Liver (tissue), 9 donors: ENCODE data around the gene GPC2. TPM values are rescaled to one million over a fixed set of nuclear protein-coding genes. Genes with fewer than 3 reads are reported as not detected.
A peak's percentile ranks its signal among the peaks of the same experiment; 100 is the strongest.

Source experiments
- DNase-seq: peaks from one replicate; pipeline ENCODE4 v3.0.0-alpha.2; 2017; ENCODE audit warnings: low spot score
- H3K27ac ChIP-seq, 2 donors: one replicate each; pipeline ENCODE4 v1.7.0; 2013; ENCODE audit warnings: inconsistent platforms in 2 of 2, low read length in 2 of 2, control low read depth in 1 of 2, low read depth in 1 of 2, mild to moderate bottlenecking in 1 of 2
- H3K27me3 ChIP-seq, 4 donors: one replicate each; pipeline versions ENCODE4 v1.6.1 to v1.7.0; 2013; ENCODE audit warnings: low read length in 3 of 4, inconsistent platforms in 1 of 4, mild to moderate bottlenecking in 1 of 4, moderate library complexity in 1 of 4; ENCODE audit not compliant: control insufficient read depth in 4 of 4, insufficient read depth in 4 of 4
- H3K36me3 ChIP-seq, 4 donors: one replicate each; pipeline versions ENCODE4 v1.6.1 to v1.7.0; 2013; ENCODE audit warnings: low read length in 3 of 4, mild to moderate bottlenecking in 3 of 4, low read depth in 1 of 4, moderate library complexity in 1 of 4; ENCODE audit not compliant: control insufficient read depth in 4 of 4, insufficient read depth in 3 of 4
- H3K4me1 ChIP-seq, 4 donors: one replicate each; pipeline versions ENCODE4 v1.6.1 to v1.7.0; 2013; ENCODE audit warnings: low read length in 3 of 4, mild to moderate bottlenecking in 3 of 4, moderate library complexity in 1 of 4; ENCODE audit not compliant: control insufficient read depth in 4 of 4, insufficient read depth in 4 of 4
- H3K4me3 ChIP-seq, 3 donors: one replicate each; pipeline versions ENCODE4 v1.6.1 to v1.7.0; 2013; ENCODE audit warnings: low read length in 3 of 3, control low read depth in 1 of 3, low read depth in 1 of 3, mild to moderate bottlenecking in 1 of 3
- H3K9ac ChIP-seq, 2 donors: one replicate each; pipeline ENCODE4 v1.7.0; 2013; ENCODE audit warnings: low read length in 2 of 2, mild to moderate bottlenecking in 2 of 2, moderate library complexity in 2 of 2, control low read depth in 1 of 2, low read depth in 1 of 2
- H3K9me3 ChIP-seq, 4 donors: one replicate each; pipeline versions ENCODE4 v1.6.1 to v1.7.0; 2013; ENCODE audit warnings: low read length in 3 of 4; ENCODE audit not compliant: control insufficient read depth in 4 of 4
- EGR1 ChIP-seq, 2 donors: IDR thresholded peaks; 2 replicates each; pipeline ENCODE4 v1.6.1; 2016 to 2018; ENCODE audit warnings: antibody characterized with exemption in 2 of 2, low read depth in 2 of 2
- FOXA1 ChIP-seq: IDR thresholded peaks from 2 replicates; pipeline ENCODE4 v1.6.1; 2016; ENCODE audit warnings: antibody characterized with exemption
- FOXA2 ChIP-seq: IDR thresholded peaks from 2 replicates; pipeline ENCODE4 v1.6.1; 2016; ENCODE audit warnings: antibody characterized with exemption
- GABPA ChIP-seq, 2 donors: IDR thresholded peaks in 1 of 2; conservative IDR thresholded peaks in 1 of 2; 2 replicates each; pipeline ENCODE4 v1.6.1; 2016; ENCODE audit warnings: antibody characterized with exemption in 2 of 2, mild to moderate bottlenecking in 1 of 2, moderate library complexity in 1 of 2
- HNF4A ChIP-seq, 2 donors: conservative IDR thresholded peaks; 2 replicates each; pipeline ENCODE4 v1.6.1; 2016; ENCODE audit warnings: antibody characterized with exemption in 2 of 2, mild to moderate bottlenecking in 2 of 2
- HNF4G ChIP-seq: IDR thresholded peaks from 2 replicates; pipeline ENCODE4 v1.6.1; 2016; ENCODE audit warnings: antibody characterized with exemption
- JUND ChIP-seq, 2 donors: IDR thresholded peaks; 2 replicates each; pipeline ENCODE4 v1.6.1; 2016; ENCODE audit warnings: antibody characterized with exemption in 2 of 2
- NR2F2 ChIP-seq: IDR thresholded peaks from 2 replicates; pipeline ENCODE4 v1.6.1; 2016; ENCODE audit warnings: antibody characterized with exemption
- RAD21 ChIP-seq, 2 donors: IDR thresholded peaks; 2 replicates each; pipeline ENCODE4 v1.6.1; 2016; ENCODE audit warnings: antibody characterized with exemption in 2 of 2, mild to moderate bottlenecking in 2 of 2
- RXRA ChIP-seq, 2 donors: IDR thresholded peaks; 2 replicates each; pipeline ENCODE4 v1.6.1; 2017 to 2018; ENCODE audit warnings: antibody characterized with exemption in 2 of 2, mild to moderate bottlenecking in 1 of 2
- SP1 ChIP-seq: IDR thresholded peaks from 2 replicates; pipeline ENCODE4 v1.6.1; 2018; ENCODE audit warnings: antibody characterized with exemption, mild to moderate bottlenecking
- TAF1 ChIP-seq: conservative IDR thresholded peaks from 2 replicates; pipeline ENCODE4 v1.6.1; 2016; ENCODE audit warnings: antibody characterized with exemption, mild to moderate bottlenecking
- YY1 ChIP-seq: IDR thresholded peaks from 2 replicates; pipeline ENCODE4 v1.6.1; 2016; ENCODE audit warnings: antibody characterized with exemption, mild to moderate bottlenecking
- WGBS: extraction: QIAGEN DNeasy Blood & Tissue Kit; methylation state at CpG from one replicate; pipeline ENCODE4 v1.1.7; 2013; 5-methylcytosine and 5-hydroxymethylcytosine counted together
- polyA plus RNA-seq, 2 donors: library from polyadenylated mRNA; stranded (reverse) in 1 of 2; unstranded in 1 of 2; fragments of 200-250 nt in 1 of 2; fragments of >200 nt in 1 of 2; fragmentation: Nextera tagmentation in 1 of 2; extraction: Ambion mirVana in 1 of 2; gene quantifications; one replicate each; pipeline versions ENCODE4 v1.2.1 to v1.2.3, GENCODE V29; 2013 to 2015
- total RNA-seq, 2 donors: library from RNA; depleted of rRNA; stranded (reverse); fragments of >200 nt; gene quantifications; one replicate each; pipeline ENCODE4 v1.2.3, GENCODE V29; 2014
- TF ChIP-seq, protein P1 (sequence below): IDR thresholded peaks from 2 replicates; pipeline ENCODE4 v1.6.1; 2016; ENCODE audit warnings: antibody characterized with exemption
- TF ChIP-seq, protein P2 (sequence below): IDR thresholded peaks from 2 replicates; pipeline ENCODE4 v1.6.1; 2016; ENCODE audit warnings: antibody characterized with exemption
- TF ChIP-seq, protein P3 (sequence below): IDR thresholded peaks from 2 replicates; pipeline ENCODE4 v1.6.1; 2016; ENCODE audit warnings: antibody characterized with exemption
- TF ChIP-seq, protein P4 (sequence below): IDR thresholded peaks from 2 replicates; pipeline ENCODE4 v1.6.1; 2016; ENCODE audit warnings: antibody characterized with exemption, mild to moderate bottlenecking
- TF ChIP-seq, protein P5 (sequence below): fragments of 150-350 bp; IDR thresholded peaks from 2 replicates; pipeline ENCODE4 v1.5.1; 2017; ENCODE audit warnings: improper control_type of control experiment, low read depth, low read length; ENCODE audit not compliant: missing input control
- donor health status: healthy.
- donor health status: healthy.
- donor health status: healthy.
- donor health status: healthy.
- donor health status: healthy.

Gene GPC2
- total and polyA plus RNA-seq, 4 donors = 0.14 to 0.79 (median 0.33) TPM; not detected in 1

DNA sequence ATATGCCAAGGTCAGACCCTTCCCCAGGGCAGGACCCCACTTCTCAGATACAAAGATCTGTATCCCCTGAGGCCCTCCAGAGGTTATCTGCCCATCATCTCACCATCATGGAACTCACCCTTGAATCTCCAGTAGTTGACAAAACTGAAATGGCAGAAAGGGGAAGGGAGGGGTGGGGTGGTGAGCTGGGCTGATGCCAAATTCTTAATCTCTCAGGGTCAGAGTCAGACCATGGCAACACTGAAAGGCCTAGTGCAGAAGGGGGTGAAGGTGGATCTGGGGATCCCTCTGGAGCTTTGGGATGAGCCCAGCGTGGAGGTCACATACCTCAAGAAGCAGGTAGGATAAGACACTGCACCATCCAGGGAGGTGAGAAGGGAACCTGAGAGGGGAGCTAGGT lies 54.6 kb downstream of the GPC2 start:
- H3K9me3 ChIP-seq = no peaks in the 10 kb centered on the region
- WGBS = 100% methylated on average over 1 of the region's 1 CpG
- H3K4me1 ChIP-seq = peaks cover 6 to 39% (median 27%) of the 10 kb centered on the region in 4 donors
- peak; percentile 76 for DNase-seq
- H3K27me3 ChIP-seq = no peaks in the 10 kb centered on the region
- TF ChIP-seq HNF4G (no peak), HNF4A (conservative IDR thresholded peaks at IDR 0.05) (no peak), RAD21 (IDR thresholded peaks at IDR 0.05) (no peak), FOXA2 (no peak), YY1 (no peak), SP1 (no peak), GABPA (IDR thresholded peaks at IDR 0.05 in 1 of 2, conservative IDR thresholded peaks at IDR 0.05 in 1 of 2) (no peak), FOXA1 (no peak), JUND (IDR thresholded peaks at IDR 0.05) (no peak), RXRA (IDR thresholded peaks at IDR 0.05) (no peak), NR2F2 (no peak), TAF1 (no peak), EGR1 (IDR thresholded peaks at IDR 0.05; ENCODE audit: low read depth in 2 of 2) (no peak)
- TF ChIP-seq, protein P1, sequence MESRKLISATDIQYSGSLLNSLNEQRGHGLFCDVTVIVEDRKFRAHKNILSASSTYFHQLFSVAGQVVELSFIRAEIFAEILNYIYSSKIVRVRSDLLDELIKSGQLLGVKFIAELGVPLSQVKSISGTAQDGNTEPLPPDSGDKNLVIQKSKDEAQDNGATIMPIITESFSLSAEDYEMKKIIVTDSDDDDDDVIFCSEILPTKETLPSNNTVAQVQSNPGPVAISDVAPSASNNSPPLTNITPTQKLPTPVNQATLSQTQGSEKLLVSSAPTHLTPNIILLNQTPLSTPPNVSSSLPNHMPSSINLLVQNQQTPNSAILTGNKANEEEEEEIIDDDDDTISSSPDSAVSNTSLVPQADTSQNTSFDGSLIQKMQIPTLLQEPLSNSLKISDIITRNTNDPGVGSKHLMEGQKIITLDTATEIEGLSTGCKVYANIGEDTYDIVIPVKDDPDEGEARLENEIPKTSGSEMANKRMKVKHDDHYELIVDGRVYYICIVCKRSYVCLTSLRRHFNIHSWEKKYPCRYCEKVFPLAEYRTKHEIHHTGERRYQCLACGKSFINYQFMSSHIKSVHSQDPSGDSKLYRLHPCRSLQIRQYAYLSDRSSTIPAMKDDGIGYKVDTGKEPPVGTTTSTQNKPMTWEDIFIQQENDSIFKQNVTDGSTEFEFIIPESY = no peak
- TF ChIP-seq, protein P2, sequence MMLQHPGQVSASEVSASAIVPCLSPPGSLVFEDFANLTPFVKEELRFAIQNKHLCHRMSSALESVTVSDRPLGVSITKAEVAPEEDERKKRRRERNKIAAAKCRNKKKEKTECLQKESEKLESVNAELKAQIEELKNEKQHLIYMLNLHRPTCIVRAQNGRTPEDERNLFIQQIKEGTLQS = no peak
- TF ChIP-seq, protein P3, sequence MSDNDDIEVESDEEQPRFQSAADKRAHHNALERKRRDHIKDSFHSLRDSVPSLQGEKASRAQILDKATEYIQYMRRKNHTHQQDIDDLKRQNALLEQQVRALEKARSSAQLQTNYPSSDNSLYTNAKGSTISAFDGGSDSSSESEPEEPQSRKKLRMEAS = no peak
- TF ChIP-seq, protein P4, sequence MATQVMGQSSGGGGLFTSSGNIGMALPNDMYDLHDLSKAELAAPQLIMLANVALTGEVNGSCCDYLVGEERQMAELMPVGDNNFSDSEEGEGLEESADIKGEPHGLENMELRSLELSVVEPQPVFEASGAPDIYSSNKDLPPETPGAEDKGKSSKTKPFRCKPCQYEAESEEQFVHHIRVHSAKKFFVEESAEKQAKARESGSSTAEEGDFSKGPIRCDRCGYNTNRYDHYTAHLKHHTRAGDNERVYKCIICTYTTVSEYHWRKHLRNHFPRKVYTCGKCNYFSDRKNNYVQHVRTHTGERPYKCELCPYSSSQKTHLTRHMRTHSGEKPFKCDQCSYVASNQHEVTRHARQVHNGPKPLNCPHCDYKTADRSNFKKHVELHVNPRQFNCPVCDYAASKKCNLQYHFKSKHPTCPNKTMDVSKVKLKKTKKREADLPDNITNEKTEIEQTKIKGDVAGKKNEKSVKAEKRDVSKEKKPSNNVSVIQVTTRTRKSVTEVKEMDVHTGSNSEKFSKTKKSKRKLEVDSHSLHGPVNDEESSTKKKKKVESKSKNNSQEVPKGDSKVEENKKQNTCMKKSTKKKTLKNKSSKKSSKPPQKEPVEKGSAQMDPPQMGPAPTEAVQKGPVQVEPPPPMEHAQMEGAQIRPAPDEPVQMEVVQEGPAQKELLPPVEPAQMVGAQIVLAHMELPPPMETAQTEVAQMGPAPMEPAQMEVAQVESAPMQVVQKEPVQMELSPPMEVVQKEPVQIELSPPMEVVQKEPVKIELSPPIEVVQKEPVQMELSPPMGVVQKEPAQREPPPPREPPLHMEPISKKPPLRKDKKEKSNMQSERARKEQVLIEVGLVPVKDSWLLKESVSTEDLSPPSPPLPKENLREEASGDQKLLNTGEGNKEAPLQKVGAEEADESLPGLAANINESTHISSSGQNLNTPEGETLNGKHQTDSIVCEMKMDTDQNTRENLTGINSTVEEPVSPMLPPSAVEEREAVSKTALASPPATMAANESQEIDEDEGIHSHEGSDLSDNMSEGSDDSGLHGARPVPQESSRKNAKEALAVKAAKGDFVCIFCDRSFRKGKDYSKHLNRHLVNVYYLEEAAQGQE = no peak
- TF ChIP-seq, protein P5, sequence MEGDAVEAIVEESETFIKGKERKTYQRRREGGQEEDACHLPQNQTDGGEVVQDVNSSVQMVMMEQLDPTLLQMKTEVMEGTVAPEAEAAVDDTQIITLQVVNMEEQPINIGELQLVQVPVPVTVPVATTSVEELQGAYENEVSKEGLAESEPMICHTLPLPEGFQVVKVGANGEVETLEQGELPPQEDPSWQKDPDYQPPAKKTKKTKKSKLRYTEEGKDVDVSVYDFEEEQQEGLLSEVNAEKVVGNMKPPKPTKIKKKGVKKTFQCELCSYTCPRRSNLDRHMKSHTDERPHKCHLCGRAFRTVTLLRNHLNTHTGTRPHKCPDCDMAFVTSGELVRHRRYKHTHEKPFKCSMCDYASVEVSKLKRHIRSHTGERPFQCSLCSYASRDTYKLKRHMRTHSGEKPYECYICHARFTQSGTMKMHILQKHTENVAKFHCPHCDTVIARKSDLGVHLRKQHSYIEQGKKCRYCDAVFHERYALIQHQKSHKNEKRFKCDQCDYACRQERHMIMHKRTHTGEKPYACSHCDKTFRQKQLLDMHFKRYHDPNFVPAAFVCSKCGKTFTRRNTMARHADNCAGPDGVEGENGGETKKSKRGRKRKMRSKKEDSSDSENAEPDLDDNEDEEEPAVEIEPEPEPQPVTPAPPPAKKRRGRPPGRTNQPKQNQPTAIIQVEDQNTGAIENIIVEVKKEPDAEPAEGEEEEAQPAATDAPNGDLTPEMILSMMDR = no peak
- no peak overlapping the region for H3K27ac ChIP-seq
- H3K36me3 ChIP-seq = no peaks in the 10 kb centered on the region
- H3K4me3 ChIP-seq = no peak overlapping the region
- no peak overlapping the region for H3K9ac ChIP-seq
